ENCODE measurements around the gene BAZ2B. TPM values are rescaled to one million over a fixed set of nuclear protein-coding genes. Genes with fewer than 3 reads are reported as not detected.
"Not testable (repeated sequence)": the region's sequence is repeated elsewhere in the genome, so short reads cannot be mapped to it uniquely, and the experiment has no call there.

Gene BAZ2B
- polyA plus RNA-seq, 1 of the 3 experiments (the other 2 are of a cell fraction), result 10.2 TPM

GRCh38 chr2:159362094-159362493 lies 254.3 kb downstream of the BAZ2B start:
- Histone ChIP-seq H3K4me1 (ENCODE audit: control insufficient read depth in 1 of 2, insufficient read depth in 2 of 2, low read depth in 1 of 2, low read length in 1 of 2) (no peaks in the 10 kb centered on the region), H3K9ac (no peak overlapping the region), H3K9me2 (no peaks in the 10 kb centered on the region), H3K36me3 (replicated peaks in 1 of 2; ENCODE audit: control insufficient read depth in 1 of 2, insufficient read depth in 2 of 2, low read length in 1 of 2) (peaks cover 20 to 24% of the 10 kb centered on the region in 2 experiments), H3K9me3 (peaks cover 4% of the 10 kb centered on the region; the same call in 1 of the 2 replicates), H3K27me3 (ENCODE audit: insufficient read depth) (no peaks in the 10 kb centered on the region), H2AFZ (ENCODE audit: low read depth) (no peak overlapping the region), H3K4me3 (ENCODE audit: low read depth in 2 of 2, low read length in 1 of 2) (no peak overlapping the region), H3K4me2 (no peak overlapping the region), H4K20me1 (ENCODE audit: insufficient read depth) (no peaks in the 10 kb centered on the region), H3K79me2 (ENCODE audit: insufficient read depth) (no peaks in the 10 kb centered on the region), H3F3A (replicated peaks; ENCODE audit: insufficient read depth) (no peaks in the 10 kb centered on the region), H3K27ac (ENCODE audit: low read depth in 2 of 2, low read length in 1 of 2) (no peak overlapping the region)
- POLR2A ChIA-PET, result no interaction called here
- TF ChIP-seq GATA2 (CRISPR knock-in tag; IDR thresholded peaks at IDR 0.05) (no peak), FOSL2 (IDR thresholded peaks at IDR 0.05; ENCODE audit: borderline replicate concordance, low read depth) (no peak), TCF12 (IDR thresholded peaks at IDR 0.05) (no peak)
- TF ChIP-seq, protein P1, sequence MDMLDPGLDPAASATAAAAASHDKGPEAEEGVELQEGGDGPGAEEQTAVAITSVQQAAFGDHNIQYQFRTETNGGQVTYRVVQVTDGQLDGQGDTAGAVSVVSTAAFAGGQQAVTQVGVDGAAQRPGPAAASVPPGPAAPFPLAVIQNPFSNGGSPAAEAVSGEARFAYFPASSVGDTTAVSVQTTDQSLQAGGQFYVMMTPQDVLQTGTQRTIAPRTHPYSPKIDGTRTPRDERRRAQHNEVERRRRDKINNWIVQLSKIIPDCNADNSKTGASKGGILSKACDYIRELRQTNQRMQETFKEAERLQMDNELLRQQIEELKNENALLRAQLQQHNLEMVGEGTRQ (IDR thresholded peaks at IDR 0.05; ENCODE audit: borderline replicate concordance, low read depth, low read length), result no peak
- WGBS (ENCODE audit: low lambda C conversion rate), result 97% methylated on average over 2 of the region's 2 CpGs
- CTCF ChIA-PET, result no interaction called here
- DNase-seq, result no peak

DNA sequence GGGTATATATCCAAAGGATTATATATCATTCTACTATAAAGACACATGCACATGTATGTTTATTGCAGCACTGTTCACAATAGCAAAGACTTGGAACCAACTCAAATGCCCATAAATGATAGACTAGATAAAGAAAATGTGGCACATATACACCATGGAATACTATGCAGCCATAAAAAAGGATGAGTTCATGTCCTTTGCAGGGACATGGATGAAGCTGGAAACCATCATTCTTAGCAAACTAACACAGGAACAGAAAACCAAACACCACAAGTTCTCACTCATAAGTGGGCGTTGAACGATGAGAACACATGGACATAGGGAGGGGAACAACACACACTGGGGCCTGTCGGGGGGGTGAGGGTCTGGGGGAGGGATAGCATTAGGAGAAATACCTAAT lies 254.7 kb downstream of the BAZ2B start:
- H3K9me2 ChIP-seq; H3K27ac ChIP-seq (ENCODE audit: low read depth in 2 of 2, low read length in 1 of 2); H3K4me1 ChIP-seq (ENCODE audit: control insufficient read depth in 1 of 2, insufficient read depth in 2 of 2, low read depth in 1 of 2, low read length in 1 of 2); H3K79me2 ChIP-seq (ENCODE audit: insufficient read depth); H3K9me3 ChIP-seq; H3F3A ChIP-seq (replicated peaks; ENCODE audit: insufficient read depth); DNase-seq; H3K4me2 ChIP-seq; CTCF ChIA-PET; H3K4me3 ChIP-seq (ENCODE audit: low read depth in 2 of 2, low read length in 1 of 2); H3K9ac ChIP-seq; H4K20me1 ChIP-seq (ENCODE audit: insufficient read depth); POLR2A ChIA-PET; H2AFZ ChIP-seq (ENCODE audit: low read depth); H3K27me3 ChIP-seq (ENCODE audit: insufficient read depth): not testable (repeated sequence)
- H3K36me3 ChIP-seq (replicated peaks in 1 of 2; ENCODE audit: control insufficient read depth in 1 of 2, insufficient read depth in 2 of 2, low read length in 1 of 2), result peaks cover 16 to 24% of the 10 kb centered on the region in 2 experiments
- 98% methylated on average over 3 of the region's 3 CpGs for WGBS (ENCODE audit: low lambda C conversion rate)

GRCh38 chr2:159356053-159356554 lies 260.2 kb downstream of the BAZ2B start:
- H3K9me2 ChIP-seq, result no peaks in the 10 kb centered on the region
- H3F3A ChIP-seq (replicated peaks; ENCODE audit: insufficient read depth), result no peaks in the 10 kb centered on the region
- H3K4me3 ChIP-seq (ENCODE audit: low read depth in 2 of 2, low read length in 1 of 2), result no peak overlapping the region
- no peaks in the 10 kb centered on the region for H3K27me3 ChIP-seq (ENCODE audit: insufficient read depth)
- no peak for DNase-seq
- no peaks in the 10 kb centered on the region for H3K79me2 ChIP-seq (ENCODE audit: insufficient read depth)
- no peaks in the 10 kb centered on the region for H4K20me1 ChIP-seq (ENCODE audit: insufficient read depth)
- H3K36me3 ChIP-seq (replicated peaks in 1 of 2; ENCODE audit: control insufficient read depth in 1 of 2, insufficient read depth in 2 of 2, low read length in 1 of 2), result peaks cover 0 to 20% of the 10 kb centered on the region in 2 experiments
- 92% methylated on average over 8 of the region's 8 CpGs for WGBS (ENCODE audit: low lambda C conversion rate)
- H3K4me1 ChIP-seq (ENCODE audit: control insufficient read depth in 1 of 2, insufficient read depth in 2 of 2, low read depth in 1 of 2, low read length in 1 of 2), result no peaks in the 10 kb centered on the region
- H3K4me2 ChIP-seq, result no peak overlapping the region
- H2AFZ ChIP-seq (ENCODE audit: low read depth), result no peak overlapping the region
- TF ChIP-seq SIN3A (IDR thresholded peaks at IDR 0.05; ENCODE audit: borderline replicate concordance, low read depth, low read length) (no peak), POLR2AphosphoS5 (IDR thresholded peaks at IDR 0.05; ENCODE audit: low read depth, low read length) (no peak), ELF1 (IDR thresholded peaks at IDR 0.05) (no peak), RCOR1 (IDR thresholded peaks at IDR 0.05; ENCODE audit: low read length) (no peak), EP300 (IDR thresholded peaks at IDR 0.05; ENCODE audit: borderline replicate concordance in 1 of 2, low read depth in 1 of 2, low read length in 1 of 2) (no peak), RAD21 (IDR thresholded peaks at IDR 0.05; ENCODE audit: low read length) (no peak), MEF2A (IDR thresholded peaks at IDR 0.05; ENCODE audit: borderline replicate concordance, low read depth) (no peak), PBX3 (IDR thresholded peaks at IDR 0.05) (no peak), NFIC (IDR thresholded peaks at IDR 0.05; ENCODE audit: borderline replicate concordance) (no peak), JUND (IDR thresholded peaks at IDR 0.05) (no peak)
- TF ChIP-seq, protein P2, sequence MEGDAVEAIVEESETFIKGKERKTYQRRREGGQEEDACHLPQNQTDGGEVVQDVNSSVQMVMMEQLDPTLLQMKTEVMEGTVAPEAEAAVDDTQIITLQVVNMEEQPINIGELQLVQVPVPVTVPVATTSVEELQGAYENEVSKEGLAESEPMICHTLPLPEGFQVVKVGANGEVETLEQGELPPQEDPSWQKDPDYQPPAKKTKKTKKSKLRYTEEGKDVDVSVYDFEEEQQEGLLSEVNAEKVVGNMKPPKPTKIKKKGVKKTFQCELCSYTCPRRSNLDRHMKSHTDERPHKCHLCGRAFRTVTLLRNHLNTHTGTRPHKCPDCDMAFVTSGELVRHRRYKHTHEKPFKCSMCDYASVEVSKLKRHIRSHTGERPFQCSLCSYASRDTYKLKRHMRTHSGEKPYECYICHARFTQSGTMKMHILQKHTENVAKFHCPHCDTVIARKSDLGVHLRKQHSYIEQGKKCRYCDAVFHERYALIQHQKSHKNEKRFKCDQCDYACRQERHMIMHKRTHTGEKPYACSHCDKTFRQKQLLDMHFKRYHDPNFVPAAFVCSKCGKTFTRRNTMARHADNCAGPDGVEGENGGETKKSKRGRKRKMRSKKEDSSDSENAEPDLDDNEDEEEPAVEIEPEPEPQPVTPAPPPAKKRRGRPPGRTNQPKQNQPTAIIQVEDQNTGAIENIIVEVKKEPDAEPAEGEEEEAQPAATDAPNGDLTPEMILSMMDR (IDR thresholded peaks at IDR 0.05), result no peak
- TF ChIP-seq, protein P1 (IDR thresholded peaks at IDR 0.05; ENCODE audit: borderline replicate concordance, low read depth, low read length), result no peak
- H3K27ac ChIP-seq (ENCODE audit: low read depth in 2 of 2, low read length in 1 of 2), result no peak overlapping the region
- no peak overlapping the region for H3K9ac ChIP-seq
- peaks cover 4% of the 10 kb centered on the region; the same call in 1 of the 2 replicates for H3K9me3 ChIP-seq
- ChIA-PET CTCF (interaction anchor here (0.6 to 1.2 kb wide), 2 partner anchors 12 to 356 kb away, joined by 3 to 4 read pairs; partner anchors contain the start of gene MARCHF7), POLR2A (no interaction called here)
